ENCODE results near the gene B3GNT9. TPM values are rescaled to one million over a fixed set of nuclear protein-coding genes. Genes with fewer than 3 reads are reported as not detected.

Gene B3GNT9
- total RNA-seq, 1 donor from 2014 or later: 12.8 TPM

- H3K4me3 ChIP-seq: no peak overlapping the region
- H3K4me1 ChIP-seq: peaks cover 55% of the 10 kb centered on the region
- intact Hi-C loops (cut with DNase I): no loop called here
- no peaks in the 10 kb centered on the region for H3K36me3 ChIP-seq
- no peaks in the 10 kb centered on the region for H3K27me3 ChIP-seq
- no peak overlapping the region for H3K27ac ChIP-seq
- no peaks in the 10 kb centered on the region for H3K9me3 ChIP-seq
- TF ChIP-seq POLR2AphosphoS5 (IDR thresholded peaks at IDR 0.05; ENCODE audit: insufficient read depth in 1 of 2, low read depth in 1 of 2) (no peak), CTCF (IDR thresholded peaks at IDR 0.05) (no peak), POLR2A (IDR thresholded peaks at IDR 0.05) (no peak)
- no peak for DNase-seq (ENCODE audit: extremely low spot score in 2 of 2)
Observed at GRCh38 chr16:67179421-67180080, 28.8 kb upstream of the B3GNT9 start.

GRCh38 chr16:67177743-67178699 lies 27.2 kb upstream of the B3GNT9 start:
- peaks cover 61% of the 10 kb centered on the region for H3K4me1 ChIP-seq
- H3K4me3 ChIP-seq: peak overlapping the region; percentile 49 to 58
- H3K9me3 ChIP-seq: no peaks in the 10 kb centered on the region
- no peak for DNase-seq (ENCODE audit: extremely low spot score in 2 of 2)
- peak overlapping the region; percentile 68 for H3K27ac ChIP-seq
- no peaks in the 10 kb centered on the region for H3K36me3 ChIP-seq
- no peaks in the 10 kb centered on the region for H3K27me3 ChIP-seq
- TF ChIP-seq CTCF (IDR thresholded peaks at IDR 0.05) (no peak), POLR2AphosphoS5 (IDR thresholded peaks at IDR 0.05; ENCODE audit: insufficient read depth in 1 of 2, low read depth in 1 of 2) (peak in 1 of 2 donors; percentile 48)
- intact Hi-C loops (cut with DNase I): no loop called here

GRCh38 chr16:67176662-67177061 lies 25.9 kb upstream of the B3GNT9 start:
- no peaks in the 10 kb centered on the region for H3K27me3 ChIP-seq
- H3K9me3 ChIP-seq: no peaks in the 10 kb centered on the region
- H3K27ac ChIP-seq: no peak overlapping the region
- intact Hi-C loops (cut with DNase I): no loop called here
- DNase-seq (ENCODE audit: extremely low spot score in 2 of 2): no peak
- no peak overlapping the region for H3K4me3 ChIP-seq
- H3K4me1 ChIP-seq: peaks cover 57% of the 10 kb centered on the region
- H3K36me3 ChIP-seq: no peaks in the 10 kb centered on the region
- TF ChIP-seq POLR2AphosphoS5 (IDR thresholded peaks at IDR 0.05; ENCODE audit: insufficient read depth in 1 of 2, low read depth in 1 of 2): no peak
- no peak for TF ChIP-seq CTCF (IDR thresholded peaks at IDR 0.05)
- TF ChIP-seq POLR2A (IDR thresholded peaks at IDR 0.05): no peak

GRCh38 chr16:67174706-67175231 lies 24.0 kb upstream of the B3GNT9 start:
- Histone ChIP-seq H3K27ac (peak overlapping the region; percentile 75), H3K9me3 (no peaks in the 10 kb centered on the region), H3K36me3 (no peaks in the 10 kb centered on the region), H3K4me1 (peaks cover 69% of the 10 kb centered on the region), H3K27me3 (no peaks in the 10 kb centered on the region), H3K4me3 (peak overlapping the region; percentile 37 to 62)
- DNase-seq (ENCODE audit: extremely low spot score in 2 of 2): no peak
- intact Hi-C loops (cut with DNase I): no loop called here
- TF ChIP-seq CTCF (IDR thresholded peaks at IDR 0.05) (no peak), POLR2AphosphoS5 (IDR thresholded peaks at IDR 0.05; ENCODE audit: insufficient read depth in 1 of 2, low read depth in 1 of 2) (no peak), POLR2A (IDR thresholded peaks at IDR 0.05) (no peak)
